Stimulated activated CD4-positive, alpha-beta T cell treated with anti-CD3 and anti-CD28 coated beads, Interleukin-1b, Interleukin-23, amount 100 ng/mL, for 1 hour (primary cell): Measurements from ENCODE around the gene NUDT14.

Source experiments
- DNase-seq, 2 donors: peaks; one replicate each; pipeline ENCODE4 v3.0.0-alpha.2; 2020; ENCODE audit warnings: low read depth in 2 of 2

NUDT14 gene

GRCh38 chr14:105135700-105136395, 45.3 kb downstream of the NUDT14 start:
- no peak for DNase-seq

DNA sequence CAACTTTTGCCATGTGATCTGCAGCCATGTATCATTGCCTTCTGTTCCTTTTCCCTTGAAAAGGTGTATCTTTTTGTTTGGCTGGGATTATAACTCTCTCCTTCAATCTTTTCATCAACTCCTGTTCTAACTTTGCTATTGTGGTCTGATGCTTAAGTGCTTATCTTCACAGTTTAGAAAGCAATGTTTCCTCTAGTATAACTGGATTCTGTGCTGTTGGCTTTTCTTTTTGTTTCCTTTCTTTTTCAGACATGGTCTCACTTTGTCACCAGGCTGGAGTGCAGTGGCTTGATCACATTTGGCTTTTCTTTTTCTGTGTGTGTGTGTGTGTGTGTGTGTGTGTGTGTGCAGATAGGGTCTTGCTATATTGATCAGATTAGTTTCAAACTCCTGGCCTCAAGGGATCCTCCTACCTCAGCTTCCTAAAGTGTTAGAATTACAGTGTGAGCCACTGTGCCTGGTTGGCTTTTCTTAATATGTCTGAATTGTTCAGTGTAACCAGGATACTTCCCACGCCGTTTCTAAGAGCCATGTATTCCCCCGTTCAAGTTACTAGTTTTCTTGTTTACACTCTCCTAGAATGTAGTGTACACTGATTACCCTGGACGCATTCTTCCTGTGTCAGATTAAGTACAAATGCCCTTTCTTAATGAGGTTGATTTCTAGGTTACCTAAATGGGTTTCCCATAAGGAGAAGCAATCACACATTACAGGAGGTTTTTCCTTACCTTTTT, 48.0 kb downstream of the NUDT14 start:
- no peak for DNase-seq

GRCh38 chr14:105131241-105131640, 49.9 kb downstream of the NUDT14 start:
- DNase-seq, result no peak

DNA sequence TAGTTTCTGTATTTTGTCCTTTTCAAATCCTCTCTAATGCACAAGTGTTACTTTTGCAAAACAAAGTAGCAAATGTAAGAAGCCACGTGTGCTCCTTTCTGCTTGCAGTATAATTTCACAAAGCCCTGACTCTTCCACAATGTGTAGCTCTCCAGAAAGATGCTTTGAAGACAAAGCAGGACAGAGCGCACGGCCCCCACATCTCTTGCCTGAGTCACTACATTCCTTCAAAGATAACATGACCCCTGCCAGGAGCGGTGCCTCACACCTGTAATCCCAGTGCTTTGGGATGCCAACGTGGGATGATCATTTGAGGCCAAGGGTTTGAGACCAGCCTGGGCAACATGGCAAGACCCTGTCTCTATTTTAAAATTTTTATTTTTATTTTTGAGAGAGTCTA, 53.1 kb downstream of the NUDT14 start:
- no peak for DNase-seq

GRCh38 chr14:105126981-105127329, 54.2 kb downstream of the NUDT14 start:
- DNase-seq, result no peak

DNA sequence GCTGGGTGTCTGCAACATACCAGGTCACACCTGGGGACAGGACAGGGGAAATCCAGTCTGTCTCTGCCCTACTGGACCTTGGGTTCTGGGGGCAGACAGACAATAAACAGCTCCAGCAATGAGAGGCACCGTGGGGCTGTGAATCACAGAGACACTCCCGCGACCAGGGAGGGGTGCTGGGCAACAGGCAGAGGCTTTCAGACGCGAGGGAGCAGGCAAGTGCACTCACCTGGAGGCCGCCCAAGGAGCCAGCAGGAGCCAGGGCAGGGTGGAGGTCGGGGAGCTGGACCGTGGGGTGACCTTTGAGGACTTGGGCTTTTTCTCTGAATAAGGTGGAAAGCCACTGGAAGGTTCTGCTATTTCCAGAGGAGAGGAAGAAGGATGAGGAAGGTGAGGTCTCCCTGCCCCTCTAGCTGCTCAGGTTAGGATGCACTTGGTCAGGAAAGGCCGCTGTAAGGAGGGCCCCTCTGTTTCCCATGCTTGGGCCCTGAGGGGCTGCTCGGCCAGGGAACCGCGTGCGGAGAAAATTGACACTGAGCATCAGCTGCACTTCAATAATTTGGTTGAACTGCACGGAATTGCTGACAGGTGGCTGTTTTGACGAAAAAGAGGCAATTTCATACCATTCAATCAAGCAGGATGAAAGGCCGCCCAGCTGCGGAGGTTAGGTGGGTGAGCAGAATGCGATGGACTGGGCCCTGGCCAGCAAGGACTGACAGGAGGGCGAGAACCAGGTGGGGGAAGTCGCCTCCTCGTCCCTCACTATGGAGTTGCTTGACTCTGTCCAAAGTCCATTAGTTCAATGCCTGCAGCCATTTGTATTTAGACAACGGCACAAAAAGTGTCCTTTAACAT, 54.8 kb downstream of the NUDT14 start:
- DNase-seq, result no peak

GRCh38 chr14:105124823-105125222, 56.3 kb downstream of the NUDT14 start:
- DNase-seq, result no peak

DNA sequence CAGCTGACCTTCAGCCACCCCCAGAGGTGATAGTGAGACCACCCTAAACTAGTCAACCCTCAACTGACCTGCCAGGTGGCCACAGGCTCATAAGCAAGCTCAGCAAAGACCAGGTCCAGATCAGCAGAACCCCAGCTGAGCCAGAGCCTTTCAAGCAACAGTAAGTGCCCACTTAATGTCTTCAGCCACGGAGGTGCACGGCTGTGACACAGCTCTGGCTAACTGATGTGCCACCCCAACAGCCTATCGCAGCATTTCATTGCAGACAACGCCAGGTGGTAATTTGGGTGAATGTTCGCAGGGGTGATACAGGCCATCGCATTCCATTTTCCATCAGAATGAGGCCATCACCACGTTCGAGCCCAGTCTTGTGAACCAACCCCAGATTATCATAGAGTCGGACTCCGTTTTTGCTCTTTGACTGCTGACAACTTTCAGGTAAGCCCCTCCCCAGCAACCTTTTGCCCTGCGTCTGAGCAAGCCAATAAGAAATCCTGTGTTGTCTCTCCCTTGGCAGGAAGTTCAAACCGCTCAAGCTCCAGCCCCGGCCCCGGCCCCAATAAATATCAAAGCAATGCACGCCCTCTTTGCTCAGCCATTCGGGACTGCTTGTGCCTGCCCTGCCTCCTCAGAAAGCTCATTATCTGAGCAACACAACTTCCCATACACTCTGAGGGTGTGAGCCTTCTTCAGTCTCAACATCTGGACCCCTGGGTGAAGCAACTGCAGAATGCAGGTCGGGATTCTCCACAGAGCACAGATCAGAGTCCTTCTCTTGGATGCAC, 56.9 kb downstream of the NUDT14 start:
- no peak for DNase-seq

DNA sequence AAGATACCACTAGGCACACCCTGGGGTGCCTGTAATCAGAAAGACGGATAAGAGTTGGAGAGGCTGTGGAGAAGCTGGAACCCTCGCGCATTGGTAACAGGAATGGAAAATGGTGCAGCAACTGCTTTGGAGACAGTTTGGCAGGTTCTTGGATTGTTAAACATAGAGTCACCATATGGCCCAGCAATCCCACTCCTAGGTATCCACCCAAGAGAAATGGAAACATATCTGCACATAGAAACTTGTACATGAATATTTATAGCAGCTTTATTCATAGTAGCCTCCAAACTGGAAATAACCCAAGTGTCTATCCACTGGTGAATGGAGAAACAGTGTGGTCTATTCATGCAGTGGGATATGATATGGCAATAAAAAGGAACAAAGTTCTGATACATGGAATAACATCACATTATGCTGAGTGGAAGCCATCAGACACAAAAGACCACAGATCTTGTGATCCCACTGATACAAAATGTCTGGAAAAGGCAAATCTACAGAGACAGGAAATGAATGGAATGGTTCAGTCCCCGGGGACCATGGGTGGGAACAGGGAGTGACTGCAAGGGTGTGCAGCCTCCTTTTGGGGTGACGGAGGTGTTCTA, 57.9 kb downstream of the NUDT14 start:
- DNase-seq, result no peak
